Stimulated activated CD4-positive, alpha-beta T cell treated with anti-CD3 and anti-CD28 coated beads, Interleukin-1b, Interleukin-23, amount 100 ng/mL, for 4 hours (primary cell): ENCODE results near the gene FNIP2.
"Not testable (repeated sequence)": the region's sequence is repeated elsewhere in the genome, so short reads cannot be mapped to it uniquely, and the experiment has no call there.

Source experiments
- DNase-seq, 2 donors: peaks; one replicate each; pipeline ENCODE4 v3.0.0-alpha.2; 2020; ENCODE audit warnings: low read depth in 2 of 2

Gene FNIP2

GRCh38 chr4:158814636-158815330 lies 46.0 kb downstream of the FNIP2 start:
- DNase-seq = no peak

- DNase-seq = no peak
These were observed 48.1 kb downstream of the FNIP2 start for GRCh38 chr4:158816955-158817354.

GRCh38 chr4:158817562-158818296 lies 48.9 kb downstream of the FNIP2 start:
- DNase-seq = no peak

GRCh38 chr4:158818560-158819140 lies 49.8 kb downstream of the FNIP2 start:
- DNase-seq = no peak

GRCh38 chr4:158819942-158820786 lies 51.3 kb downstream of the FNIP2 start:
- no peak for DNase-seq

GRCh38 chr4:158821228-158821971 lies 52.6 kb downstream of the FNIP2 start:
- DNase-seq = no peak

- DNase-seq = no peak
These were observed 53.5 kb downstream of the FNIP2 start for GRCh38 chr4:158822348-158822747.

- no peak for DNase-seq
These were observed 54.6 kb downstream of the FNIP2 start for GRCh38 chr4:158823461-158823873.

GRCh38 chr4:158824425-158825274 lies 55.8 kb downstream of the FNIP2 start:
- no peak for DNase-seq

GRCh38 chr4:158825433-158826036 lies 56.7 kb downstream of the FNIP2 start:
- no peak for DNase-seq

GRCh38 chr4:158826057-158826456 lies 57.2 kb downstream of the FNIP2 start:
- DNase-seq = no peak

GRCh38 chr4:158826882-158827281 lies 58.1 kb downstream of the FNIP2 start:
- no peak for DNase-seq

GRCh38 chr4:158827543-158827981 lies 58.7 kb downstream of the FNIP2 start:
- no peak for DNase-seq

GRCh38 chr4:158828151-158828550 lies 59.3 kb downstream of the FNIP2 start:
- not testable (repeated sequence) for DNase-seq

- DNase-seq = no peak
These were observed 60.4 kb downstream of the FNIP2 start for GRCh38 chr4:158829254-158829653.

GRCh38 chr4:158833602-158834001 lies 64.8 kb downstream of the FNIP2 start:
- no peak for DNase-seq

GRCh38 chr4:158835226-158836001 lies 66.6 kb downstream of the FNIP2 start:
- DNase-seq = no peak

GRCh38 chr4:158836002-158836369 lies 67.2 kb downstream of the FNIP2 start:
- DNase-seq = no peak

GRCh38 chr4:158836828-158837449 lies 68.1 kb downstream of the FNIP2 start:
- no peak for DNase-seq
